ENCODE data around the gene GZMM. TPM values are rescaled to one million over a fixed set of nuclear protein-coding genes. Genes with fewer than 3 reads are reported as not detected.
A peak's percentile ranks its signal among the peaks of the same experiment; 100 is the strongest.

The GZMM gene
- total RNA-seq, 1 experiment from 2014 or later: 0.38 TPM

DNA sequence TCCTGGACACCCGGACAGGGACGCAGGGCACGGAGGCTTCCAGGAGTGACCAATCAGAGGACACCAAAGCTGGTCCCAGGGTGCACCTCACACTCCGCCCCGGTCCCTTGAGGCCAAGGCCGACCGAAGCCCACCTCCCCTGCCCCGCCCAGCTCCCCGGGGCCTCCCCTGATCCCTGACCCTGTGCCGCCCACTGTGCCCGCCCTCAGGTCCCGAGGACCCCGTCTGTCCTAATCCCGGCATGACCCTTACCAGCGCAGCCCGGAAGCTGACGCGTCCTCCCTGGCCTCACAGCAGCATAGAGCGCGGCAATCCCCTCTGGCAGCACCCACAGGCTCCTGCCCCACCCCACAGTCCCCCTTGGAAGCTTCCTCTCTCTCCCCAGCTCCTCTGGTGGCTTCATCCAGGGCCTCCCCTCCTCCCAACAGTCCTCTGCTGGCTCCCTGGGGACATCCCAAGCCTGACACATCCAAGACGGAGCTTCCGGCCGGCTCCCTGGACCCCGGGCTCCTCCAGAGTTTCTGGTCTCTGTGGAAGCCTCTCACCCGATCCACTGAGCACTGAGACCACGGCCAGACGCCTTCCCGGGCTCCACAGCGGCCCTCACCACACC lies 19.7 kb upstream of the GZMM start:
- Histone ChIP-seq H3K27me3 (ENCODE audit: control insufficient read depth, insufficient read depth, low read length) (peaks cover 13% of the 10 kb centered on the region; the same call in 1 of the 2 replicates), H3K36me3 (replicated peaks; ENCODE audit: control insufficient read depth, insufficient read depth, low read length) (no peaks in the 10 kb centered on the region), H3K4me3 (ENCODE audit: insufficient read depth, low read depth, low read length) (no peak overlapping the region)
- DNase-seq: no peak

DNA sequence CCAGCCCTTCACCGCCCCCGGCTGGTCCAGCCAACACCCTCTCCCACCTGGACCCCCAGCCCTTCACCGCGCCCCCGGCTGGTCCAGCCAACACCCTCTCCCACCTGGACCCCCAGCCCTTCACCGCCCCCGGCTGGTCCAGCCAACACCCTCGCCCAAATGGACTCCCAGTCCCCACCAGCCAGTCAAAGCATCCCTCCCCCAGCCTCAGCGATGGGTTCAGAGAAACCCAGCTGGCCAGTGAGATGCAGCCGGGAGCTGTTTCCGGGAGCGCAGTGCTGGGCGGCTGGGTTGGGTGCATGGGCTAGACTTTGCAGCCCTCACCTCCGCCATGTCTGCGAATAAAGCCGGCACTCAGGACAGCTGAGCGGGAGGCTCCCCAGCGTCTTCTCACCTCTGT lies 18.8 kb upstream of the GZMM start:
- Histone ChIP-seq H3K36me3 (replicated peaks; ENCODE audit: control insufficient read depth, insufficient read depth, low read length) (no peaks in the 10 kb centered on the region), H3K4me3 (ENCODE audit: insufficient read depth, low read depth, low read length) (peak overlapping the region; percentile 16), H3K27me3 (ENCODE audit: control insufficient read depth, insufficient read depth, low read length) (peaks cover 5% of the 10 kb centered on the region; the same call in 1 of the 2 replicates)
- DNase-seq: no peak

DNA sequence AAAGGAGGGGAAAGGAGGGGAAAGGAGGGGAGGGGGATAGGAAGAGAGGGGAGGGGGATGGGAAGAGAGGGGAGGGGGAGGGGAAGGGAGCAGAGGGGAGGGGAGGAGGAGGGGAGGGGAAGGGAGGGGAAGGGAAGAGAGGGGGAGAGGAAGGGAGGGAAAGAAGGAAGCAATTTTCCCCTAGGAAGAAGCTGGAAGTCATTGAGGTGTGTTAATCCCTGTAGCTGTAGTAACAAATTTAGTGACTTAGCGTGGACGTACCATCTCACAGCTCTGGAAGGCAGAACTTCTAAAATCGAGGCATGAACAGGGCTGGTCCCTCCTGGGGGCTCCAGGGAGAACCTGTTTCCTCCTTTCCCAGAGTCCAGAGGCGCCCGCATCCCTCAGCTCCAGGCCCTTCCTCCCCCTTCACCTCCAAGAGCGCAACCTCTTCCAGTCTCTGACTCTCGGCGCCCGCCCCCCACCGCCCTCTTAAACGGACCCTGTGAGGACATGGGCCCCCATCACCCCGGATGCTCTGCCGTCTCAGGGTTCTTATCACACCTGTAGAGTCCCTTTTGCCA lies 17.9 kb upstream of the GZMM start:
- Histone ChIP-seq H3K4me3 (ENCODE audit: insufficient read depth, low read depth, low read length) (no peak overlapping the region), H3K36me3 (replicated peaks; ENCODE audit: control insufficient read depth, insufficient read depth, low read length) (no peaks in the 10 kb centered on the region), H3K27me3 (ENCODE audit: control insufficient read depth, insufficient read depth, low read length) (peaks cover 5% of the 10 kb centered on the region; the same call in 1 of the 2 replicates)
- no peak for DNase-seq

DNA sequence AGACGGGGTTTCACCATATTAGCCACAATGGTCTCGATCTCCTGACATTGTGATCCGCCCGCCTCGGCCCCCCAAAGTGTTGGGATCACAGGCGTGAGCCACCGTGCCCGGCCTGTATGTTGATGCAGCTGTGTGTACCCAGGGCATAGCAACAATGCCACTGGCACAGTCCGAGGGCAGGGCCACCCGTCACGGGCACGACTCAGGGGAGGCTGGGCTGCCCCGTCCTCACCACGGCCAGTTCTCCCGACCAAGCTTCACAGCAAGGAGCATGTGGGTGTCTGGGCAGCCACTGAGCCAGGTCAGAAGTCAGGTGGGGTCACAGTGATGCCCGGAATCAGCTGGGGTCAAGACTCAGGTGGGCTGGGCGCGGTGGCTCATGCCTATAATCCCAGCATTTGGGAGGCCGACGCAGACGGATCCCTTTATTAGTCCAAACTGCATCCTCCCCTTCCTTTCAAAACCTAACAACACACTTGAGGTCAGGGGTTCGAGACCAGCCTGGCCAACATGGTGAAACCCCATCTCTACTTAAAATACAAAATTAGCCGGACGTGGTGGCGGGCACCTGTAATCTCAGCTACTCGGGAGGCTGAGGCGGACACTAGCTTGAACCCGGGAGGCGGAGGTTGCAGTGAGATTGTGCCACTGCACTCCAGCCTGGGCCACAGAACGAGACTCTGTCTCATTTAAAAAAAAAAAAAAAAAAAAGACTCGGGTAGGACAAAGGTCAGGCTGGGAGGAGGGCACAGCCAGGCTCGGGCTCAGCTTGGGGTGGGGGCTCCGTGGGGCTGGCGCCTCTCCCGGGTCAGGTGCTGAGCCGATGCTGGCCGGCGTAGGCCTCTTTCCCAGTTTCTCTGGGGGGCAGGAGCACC lies 13.5 kb upstream of the GZMM start:
- DNase-seq: no peak

DNA sequence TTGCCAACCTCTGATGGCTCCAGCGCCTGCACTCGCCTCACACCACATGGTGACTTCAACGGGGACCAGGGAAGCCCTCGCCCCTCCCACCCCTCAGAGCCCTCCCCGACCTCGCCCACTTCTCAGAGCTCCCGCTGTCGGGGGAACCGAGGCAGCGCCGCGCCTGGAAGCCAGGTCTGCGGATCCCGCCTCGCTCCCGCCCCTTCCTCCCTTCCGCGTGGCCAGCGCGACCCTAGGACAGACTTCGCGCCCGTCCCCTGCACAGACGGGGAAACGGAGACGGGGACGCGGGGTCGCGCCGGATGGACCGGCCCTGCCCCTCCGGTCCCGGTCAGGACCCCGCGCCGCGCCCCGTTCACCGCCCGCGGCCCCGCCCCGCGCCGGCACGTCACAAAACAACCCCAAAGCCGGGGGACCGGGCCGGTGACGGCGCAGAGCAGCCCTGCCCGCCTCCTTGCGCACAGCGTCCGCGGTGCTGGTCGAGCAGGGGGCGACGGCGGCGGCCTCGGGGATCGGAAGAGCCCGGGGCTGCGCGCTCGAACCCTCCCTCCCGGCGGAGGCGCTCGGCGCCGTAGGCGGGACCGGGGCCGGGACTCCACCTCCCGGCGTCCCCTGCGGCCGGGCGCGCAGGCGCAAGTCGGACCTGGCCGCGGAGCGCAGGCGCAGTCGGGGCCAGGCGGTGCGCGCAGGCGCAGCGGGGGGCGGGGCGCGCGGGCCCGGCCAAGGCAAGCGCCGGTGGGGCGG lies 12.7 kb upstream of the GZMM start:
- no peaks in the 10 kb centered on the region; the same call in 1 of the 2 replicates for H3K27me3 ChIP-seq (ENCODE audit: control insufficient read depth, insufficient read depth, low read length)
- DNase-seq: peak; percentile 100
- H3K36me3 ChIP-seq (replicated peaks; ENCODE audit: control insufficient read depth, insufficient read depth, low read length): peaks cover 2% of the 10 kb centered on the region
- peak overlapping the region; percentile 96 for H3K4me3 ChIP-seq (ENCODE audit: insufficient read depth, low read depth, low read length)

More for the DNA sequence above, 13.5 kb upstream of the GZMM start:
- no peaks in the 10 kb centered on the region for H3K36me3 ChIP-seq (replicated peaks; ENCODE audit: control insufficient read depth, insufficient read depth, low read length)
- peaks cover 3% of the 10 kb centered on the region; the same call in 1 of the 2 replicates for H3K27me3 ChIP-seq (ENCODE audit: control insufficient read depth, insufficient read depth, low read length)
- H3K4me3 ChIP-seq (ENCODE audit: insufficient read depth, low read depth, low read length): peak overlapping the region; percentile 74

DNA sequence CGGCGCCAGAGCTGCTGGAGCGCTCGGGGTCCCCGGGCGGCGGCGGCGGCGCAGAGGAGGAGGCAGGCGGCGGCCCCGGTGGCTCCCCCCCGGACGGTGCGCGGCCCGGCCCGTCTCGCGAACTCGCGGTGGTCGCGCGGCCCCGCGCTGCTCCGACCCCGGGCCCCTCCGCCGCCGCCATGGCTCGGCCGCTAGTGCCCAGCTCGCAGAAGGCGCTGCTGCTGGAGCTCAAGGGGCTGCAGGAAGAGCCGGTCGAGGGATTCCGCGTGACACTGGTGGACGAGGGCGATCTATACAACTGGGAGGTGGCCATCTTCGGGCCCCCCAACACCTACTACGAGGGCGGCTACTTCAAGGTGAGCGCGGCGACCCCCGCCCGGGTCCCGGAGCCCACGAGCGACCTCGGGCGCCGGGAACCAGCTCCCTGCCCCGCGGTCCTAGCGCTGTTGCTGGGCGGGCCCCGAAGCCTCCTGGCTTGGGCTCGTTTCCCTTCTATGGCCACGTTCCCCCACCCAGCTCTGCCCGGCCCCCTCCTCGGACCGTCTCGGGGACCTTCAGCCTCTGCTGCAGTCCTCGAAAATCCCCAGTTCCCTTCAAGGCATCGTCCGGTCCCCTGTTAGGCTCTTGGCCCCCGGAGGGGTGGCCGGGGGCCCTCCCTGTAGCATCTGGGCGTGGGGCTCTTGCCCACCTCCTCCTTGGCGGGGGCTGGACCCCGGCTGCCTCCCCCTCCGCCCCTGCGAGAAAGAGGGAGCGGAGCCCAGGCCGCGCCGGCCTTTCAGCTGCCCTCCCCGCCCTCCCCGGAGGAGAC lies 11.9 kb upstream of the GZMM start, which contains the start of gene CDC34:
Gene CDC34, plus strand, starts transcription at position 8 of the 808 bp plus-strand sequence. Its CDS starts 172 bp downstream, at position 180.
- peaks cover 5% of the 10 kb centered on the region for H3K36me3 ChIP-seq (replicated peaks; ENCODE audit: control insufficient read depth, insufficient read depth, low read length)
- no peaks in the 10 kb centered on the region for H3K27me3 ChIP-seq (ENCODE audit: control insufficient read depth, insufficient read depth, low read length)
- peak within 1 kb of the TSS; percentile 96 for H3K4me3 ChIP-seq (ENCODE audit: insufficient read depth, low read depth, low read length)
- peak; percentile 87 for DNase-seq

DNA sequence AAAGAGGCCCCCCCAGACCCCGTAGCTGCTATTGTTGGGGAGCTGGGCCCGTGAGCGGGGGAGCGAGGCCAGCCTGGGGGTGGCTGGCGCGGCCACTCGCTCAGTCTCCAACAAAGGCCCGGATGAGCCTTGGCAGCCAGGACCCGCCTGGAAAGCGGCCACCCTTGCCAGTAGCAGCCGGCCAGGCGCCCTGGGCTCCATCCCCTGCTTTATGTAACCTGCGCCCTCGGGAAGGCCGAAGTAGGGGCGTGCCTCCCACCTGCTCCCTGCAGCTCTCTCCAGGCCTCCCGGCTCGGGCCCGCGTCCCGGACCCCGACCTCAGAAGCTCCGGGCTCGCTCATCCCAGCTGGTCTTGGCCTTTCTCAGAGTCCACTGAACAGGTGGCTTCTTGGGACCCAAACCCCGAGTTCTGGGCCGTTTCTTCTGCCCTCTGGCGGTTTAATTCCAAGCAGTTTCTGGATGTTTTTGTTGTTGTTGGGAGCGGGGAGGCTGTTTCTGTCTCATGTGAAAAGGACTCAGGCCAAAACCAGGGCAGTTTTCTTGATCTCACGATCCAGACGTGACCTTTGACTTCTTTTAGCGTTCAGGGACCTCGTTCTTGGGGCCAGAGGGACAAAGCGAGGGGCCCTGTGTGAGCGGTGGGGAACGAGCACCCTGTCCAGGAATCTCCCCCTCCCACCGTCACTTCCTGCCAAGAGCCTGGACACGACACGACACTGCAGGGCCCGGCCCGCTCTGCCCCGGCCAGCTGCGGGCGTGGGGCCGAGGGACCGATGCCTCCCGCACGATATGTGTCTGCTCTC lies 11.1 kb upstream of the GZMM start:
- Histone ChIP-seq H3K36me3 (replicated peaks; ENCODE audit: control insufficient read depth, insufficient read depth, low read length) (peaks cover 5% of the 10 kb centered on the region), H3K4me3 (ENCODE audit: insufficient read depth, low read depth, low read length) (peak overlapping the region; percentile 96), H3K27me3 (ENCODE audit: control insufficient read depth, insufficient read depth, low read length) (no peaks in the 10 kb centered on the region)
- DNase-seq: peak; percentile 89

DNA sequence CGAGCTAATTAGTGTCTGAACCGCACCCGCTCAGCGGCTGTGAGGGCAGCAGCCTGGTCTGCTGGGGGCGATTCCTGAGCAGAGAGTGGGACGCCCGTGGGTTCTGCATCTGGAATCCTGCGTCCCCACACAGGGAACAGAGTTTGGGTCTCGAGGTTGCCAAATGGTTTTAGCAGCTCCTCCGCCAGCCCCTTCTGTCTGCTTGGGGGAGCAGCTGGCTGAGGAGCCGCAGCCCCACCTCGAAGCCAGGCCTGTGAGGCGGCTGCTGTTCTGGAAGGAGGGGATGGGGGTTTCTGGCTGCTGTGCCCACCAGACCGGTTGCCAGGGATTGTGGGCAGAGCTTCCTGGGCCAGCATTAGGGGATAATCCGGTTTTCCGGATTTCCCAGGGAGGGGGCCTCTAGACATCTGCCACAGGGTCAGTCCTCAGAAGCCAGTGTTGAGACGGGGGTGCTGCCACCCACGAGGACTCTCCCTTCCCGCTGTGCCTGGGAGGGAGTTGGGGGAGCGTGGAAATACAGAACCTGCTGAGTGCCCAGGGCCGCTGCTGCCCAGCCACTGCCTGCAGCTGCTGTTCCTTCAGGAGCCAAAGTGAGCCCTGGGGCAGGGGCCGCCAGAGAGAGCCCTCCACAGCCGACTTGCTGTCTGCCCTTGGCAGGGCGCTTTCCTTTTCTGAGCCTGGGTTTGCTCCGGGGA lies 10.3 kb upstream of the GZMM start:
- Histone ChIP-seq H3K36me3 (replicated peaks; ENCODE audit: control insufficient read depth, insufficient read depth, low read length) (peaks cover 9% of the 10 kb centered on the region), H3K4me3 (ENCODE audit: insufficient read depth, low read depth, low read length) (peak overlapping the region; percentile 96), H3K27me3 (ENCODE audit: control insufficient read depth, insufficient read depth, low read length) (no peaks in the 10 kb centered on the region)
- DNase-seq: no peak

DNA sequence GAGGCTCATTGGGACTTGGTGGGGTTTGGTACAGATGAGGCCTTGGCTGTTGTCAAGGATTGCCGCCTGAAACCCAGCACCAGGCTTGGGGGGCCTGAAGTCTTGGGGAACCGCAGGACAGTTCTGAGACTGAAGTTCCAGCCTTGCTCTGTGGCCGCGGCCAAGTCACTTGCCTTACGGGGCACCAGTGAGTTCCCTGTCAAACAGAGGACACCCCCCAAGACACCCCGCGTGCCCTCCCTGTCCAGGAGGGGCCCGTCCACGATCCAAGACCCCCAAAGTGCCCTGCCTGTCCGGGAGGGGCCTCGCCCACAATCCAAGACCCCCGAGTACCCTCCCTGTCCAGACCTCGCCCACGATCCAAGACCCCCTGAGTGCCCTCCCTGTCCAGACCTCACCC lies 9.8 kb upstream of the GZMM start:
- Histone ChIP-seq H3K4me3 (ENCODE audit: insufficient read depth, low read depth, low read length) (no peak overlapping the region), H3K36me3 (replicated peaks; ENCODE audit: control insufficient read depth, insufficient read depth, low read length) (peaks cover 9% of the 10 kb centered on the region), H3K27me3 (ENCODE audit: control insufficient read depth, insufficient read depth, low read length) (no peaks in the 10 kb centered on the region)
- DNase-seq: no peak

DNA sequence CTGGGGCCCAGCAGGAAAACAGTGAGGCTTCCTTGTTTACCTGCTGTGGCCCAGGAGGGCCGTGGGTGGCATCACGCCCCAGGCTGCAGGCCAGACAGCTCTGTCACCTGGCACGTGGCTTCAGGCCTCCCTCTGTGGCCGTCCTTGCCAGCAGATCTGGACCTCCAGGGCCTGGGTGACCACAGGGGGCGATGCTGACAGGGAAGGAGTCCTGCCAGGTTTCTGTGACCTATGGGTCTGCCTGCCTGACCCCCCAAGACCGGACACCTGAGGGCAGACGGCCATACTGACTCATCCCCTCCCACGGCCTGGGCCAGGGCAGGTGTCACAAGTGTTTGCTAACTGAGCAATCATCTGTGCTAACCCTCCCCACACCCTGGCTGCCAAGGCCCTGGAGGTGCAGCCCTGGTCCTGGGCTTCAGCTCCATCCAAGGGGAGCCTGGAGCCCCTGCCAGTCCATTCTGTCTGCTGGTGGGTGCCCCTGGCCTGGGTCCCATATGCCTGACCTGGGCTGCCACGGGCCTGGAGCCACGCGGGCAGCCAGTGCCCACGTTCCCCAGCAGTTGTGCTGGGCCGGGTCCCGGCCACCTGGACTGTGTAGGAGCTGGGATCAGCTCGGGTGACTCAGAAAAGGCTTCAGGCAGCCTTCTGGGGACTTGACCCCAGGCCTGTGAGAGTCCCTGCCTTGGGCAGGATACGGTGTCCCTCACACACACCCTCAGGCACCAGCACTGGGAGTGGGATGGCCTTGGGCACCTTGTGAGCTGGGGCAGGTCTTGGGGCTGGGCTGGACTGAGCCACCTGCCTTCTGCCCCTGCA lies 8.6 kb upstream of the GZMM start:
- Histone ChIP-seq H3K27me3 (ENCODE audit: control insufficient read depth, insufficient read depth, low read length) (no peaks in the 10 kb centered on the region), H3K4me3 (ENCODE audit: insufficient read depth, low read depth, low read length) (no peak overlapping the region), H3K36me3 (replicated peaks; ENCODE audit: control insufficient read depth, insufficient read depth, low read length) (peaks cover 9% of the 10 kb centered on the region)
- DNase-seq: no peak

DNA sequence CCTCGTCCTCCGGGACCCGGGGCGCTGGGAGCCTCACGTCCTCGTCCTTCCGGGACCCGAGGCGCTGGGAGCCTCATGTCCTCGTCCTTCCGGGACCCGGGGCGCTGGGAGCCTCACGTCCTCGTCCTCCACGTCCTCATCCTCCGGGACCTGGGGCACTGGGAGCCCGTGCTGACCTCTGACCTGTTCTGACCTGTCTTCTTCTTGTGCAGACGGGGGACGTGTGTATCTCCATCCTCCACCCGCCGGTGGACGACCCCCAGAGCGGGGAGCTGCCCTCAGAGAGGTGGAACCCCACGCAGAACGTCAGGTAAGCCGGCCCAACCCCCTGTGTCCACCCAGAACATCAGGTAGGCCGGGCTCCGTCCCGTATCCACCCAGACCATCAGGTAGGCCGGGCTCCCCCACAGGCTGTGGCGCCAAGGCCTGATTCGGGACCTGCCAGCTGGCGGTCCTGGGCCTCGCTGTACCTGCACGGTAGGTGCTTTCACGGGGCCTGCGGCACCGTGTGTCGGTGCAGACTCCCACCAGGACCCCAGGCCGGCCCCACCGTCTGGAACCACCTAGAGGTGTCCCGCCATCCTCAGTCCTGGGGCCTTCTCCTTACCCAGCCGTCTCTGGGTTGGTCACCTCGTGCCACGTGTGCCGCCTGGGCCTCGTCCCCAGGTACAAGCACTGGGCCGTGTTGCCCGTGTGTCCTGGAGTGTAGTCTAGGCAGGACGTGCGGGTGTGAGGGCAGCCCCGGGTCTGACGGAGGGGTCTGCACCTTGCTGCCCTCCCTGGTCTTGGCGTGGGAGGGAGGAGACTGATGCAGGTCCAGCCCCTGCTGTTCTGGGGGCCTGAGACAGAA lies 7.6 kb upstream of the GZMM start:
- H3K36me3 ChIP-seq (replicated peaks; ENCODE audit: control insufficient read depth, insufficient read depth, low read length): peaks cover 9% of the 10 kb centered on the region
- DNase-seq: no peak
- H3K4me3 ChIP-seq (ENCODE audit: insufficient read depth, low read depth, low read length): no peak overlapping the region
- no peaks in the 10 kb centered on the region for H3K27me3 ChIP-seq (ENCODE audit: control insufficient read depth, insufficient read depth, low read length)
